ENCODE results near the gene LOXHD1. TPM values are rescaled to one million over a fixed set of nuclear protein-coding genes. Genes with fewer than 3 reads are reported as not detected.

LOXHD1 gene
- total and polyA plus RNA-seq, 2 of the 13 experiments (the other 11 are each of a cell fraction or from before 2014, with no cell fraction given), result not detected

- TF ChIP-seq ZHX2 (IDR thresholded peaks at IDR 0.05; ENCODE audit: low read depth) (no peak), ZHX2 (CRISPR knock-in tag; IDR thresholded peaks at IDR 0.05; ENCODE audit: borderline replicate concordance) (no peak), ZNF792 (CRISPR knock-in tag; IDR thresholded peaks at IDR 0.05) (no peak), TBL1XR1 (IDR thresholded peaks at IDR 0.05; ENCODE audit: borderline replicate concordance, low read length, partially characterized antibody) (no peak), NCOA1 (CRISPR knock-in tag; IDR thresholded peaks at IDR 0.05) (no peak), ZNF569 (CRISPR knock-in tag; IDR thresholded peaks at IDR 0.05; ENCODE audit: borderline replicate concordance) (no peak)
Measured at GRCh38 chr18:46628206-46628605, 28.8 kb downstream of the LOXHD1 start (continued).

GRCh38 chr18:46627136-46627535 is 29.9 kb downstream of the LOXHD1 start:
- intact Hi-C loops (cut with micrococcal nuclease; ENCODE audit: unreplicated experiment), result no loop called here
- Histone ChIP-seq H3K4me3 (replicated peaks in 1 of 3; ENCODE audit: insufficient read depth in 1 of 3, low read depth in 2 of 3, low read length in 3 of 3) (no peak overlapping the region), H3K4me2 (ENCODE audit: low read depth, low read length) (no peak overlapping the region), H3K9me3 (ENCODE audit: low read length) (no peaks in the 10 kb centered on the region), H3K4me1 (ENCODE audit: insufficient read depth, low read length) (no peaks in the 10 kb centered on the region), H3K9ac (ENCODE audit: insufficient read depth, low read depth, low read length) (no peak overlapping the region), H2AFZ (ENCODE audit: low read length) (no peak overlapping the region), H4K20me1 (ENCODE audit: insufficient read depth, low read length) (no peaks in the 10 kb centered on the region), H3K36me3 (replicated peaks in 1 of 2; ENCODE audit: control insufficient read depth in 1 of 2, insufficient read depth in 2 of 2, low read length in 2 of 2) (no peaks in the 10 kb centered on the region), H3K27ac (ENCODE audit: extremely low read length, insufficient read depth, low read length) (no peak overlapping the region), H3K27me3 (ENCODE audit: control insufficient read depth in 1 of 2, insufficient read depth in 2 of 2, low read length in 2 of 2) (peaks cover 0 to 2% of the 10 kb centered on the region in 2 experiments; a peak in 1 of 5 replicates), H3K79me2 (ENCODE audit: insufficient read depth, low read length) (no peaks in the 10 kb centered on the region)
- in situ Hi-C loops (cut with HindIII; ENCODE audit: extremely low pct_ligation_motif_present, low pct_unique_long_range_greater_than_20kb), result no loop called here
- no peak for TF ChIP-seq ZNF816 (CRISPR knock-in tag; IDR thresholded peaks at IDR 0.05; ENCODE audit: borderline replicate concordance)
- no peak for TF ChIP-seq HOXA3 (CRISPR knock-in tag; IDR thresholded peaks at IDR 0.05)
- no peak for TF ChIP-seq ZBTB14 (CRISPR knock-in tag; IDR thresholded peaks at IDR 0.05)
- TF ChIP-seq CENPBD1 (CRISPR knock-in tag; IDR thresholded peaks at IDR 0.05; ENCODE audit: borderline replicate concordance, low read depth), result no peak
- no peak for TF ChIP-seq ZNF274 (CRISPR knock-in tag; IDR thresholded peaks at IDR 0.05)
- no peak for TF ChIP-seq ZNF331 (CRISPR knock-in tag; IDR thresholded peaks at IDR 0.05)
- no peak for TF ChIP-seq CCDC6 (CRISPR knock-in tag; IDR thresholded peaks at IDR 0.05)
- no peak for TF ChIP-seq HHEX (CRISPR knock-in tag; IDR thresholded peaks at IDR 0.05)
- BruUV-seq (replicated peaks), result no TSS peak
- no peak for FAIRE-seq
- no peak for DNase-seq (ENCODE audit: low spot score)
- ChIA-PET CTCF (ENCODE audit: low intra/inter-chr PET ratio, low total read pairs) (no interaction called here), POLR2A (no interaction called here)
- ATAC-seq, result no peak
- WGBS (ENCODE audit: low lambda C conversion rate), result 0% methylated on average over 2 of the region's 2 CpGs
